SK-N-SH (cell line): ENCODE results near the gene DTX3. TPM values are rescaled to one million over a fixed set of nuclear protein-coding genes. Genes with fewer than 3 reads are reported as not detected.
A peak's percentile ranks its signal among the peaks of the same experiment; 100 is the strongest.

Experiments used
- CTCF ChIA-PET: fragments of 300-600, 350-600 bp; formaldehyde crosslinking; extraction: SDS; loops from one replicate; lab custom pipeline; 2021; lab: Yijun Ruan, JAX
- POLR2A ChIA-PET: fragments of 350-600 bp; sonication (Branson Sonifier 250); formaldehyde crosslinking; extraction: SDS; loops from one replicate; lab custom pipeline; 2020; ENCODE audit warnings: antibody characterized with exemption, inconsistent platforms; lab: Yijun Ruan, JAX
- DNase-seq: peaks from one replicate; pipeline ENCODE4 v3.0.0; 2012
- H2AFZ ChIP-seq: fragments of 200-600 bp; sonication (generic); 2 replicates; pipeline ENCODE4 v1.8.1; 2016; ENCODE audit warnings: antibody characterized with exemption, mild to moderate bottlenecking, low read depth
- H3F3A ChIP-seq: fragments of 200-600 bp; sonication (generic); replicated peaks from 2 replicates; pipeline ENCODE3; 2016; ENCODE audit warnings: antibody characterized with exemption, mild to moderate bottlenecking; ENCODE audit not compliant: insufficient read depth
- H3K27ac ChIP-seq, 2 experiments: fragments of 200-500 bp in 1 of 2; fragments of 200-600 bp in 1 of 2; sonication (Bioruptor generic) in 1 of 2; sonication (generic), shearing (Covaris generic) in 1 of 2; 2 replicates each; pipeline versions ENCODE4 v1.5.1 to v1.6.1; 2014 to 2016; ENCODE audit warnings: low read depth in 2 of 2, inconsistent platforms in 1 of 2, low read length in 1 of 2, mild to moderate bottlenecking in 1 of 2, mixed read lengths in 1 of 2
- H3K27me3 ChIP-seq: fragments of 200-600 bp; sonication (generic), shearing (Covaris generic); 2 replicates; pipeline ENCODE4 v1.6.1; 2016; ENCODE audit warnings: mixed run types; ENCODE audit not compliant: insufficient read depth
- H3K36me3 ChIP-seq, 2 experiments: fragments of 200-500 bp in 1 of 2; fragments of 200-600 bp in 1 of 2; sonication (Bioruptor generic) in 1 of 2; sonication (generic) in 1 of 2; replicated peaks in 1 of 2; 2 replicates each; pipeline versions ENCODE3 to v1.5.1; 2014 to 2016; ENCODE audit warnings: low read length in 1 of 2, mild to moderate bottlenecking in 1 of 2; ENCODE audit not compliant: insufficient read depth in 2 of 2, control insufficient read depth in 1 of 2
- H3K4me1 ChIP-seq, 2 experiments: fragments of 200-500 bp in 1 of 2; fragments of 200-600 bp in 1 of 2; sonication (Bioruptor generic) in 1 of 2; sonication (generic), shearing (Covaris generic) in 1 of 2; 2 replicates each; pipeline versions ENCODE4 v1.5.1 to v1.6.1; 2014 to 2016; ENCODE audit warnings: low read depth in 1 of 2, low read length in 1 of 2, mixed run types in 1 of 2; ENCODE audit not compliant: insufficient read depth in 2 of 2, control insufficient read depth in 1 of 2
- H3K4me2 ChIP-seq: fragments of 200-600 bp; sonication (generic), shearing (Covaris generic); 2 replicates; pipeline ENCODE4 v1.6.1; 2017; ENCODE audit warnings: mixed run types
- H3K4me3 ChIP-seq, 2 experiments: fragments of 200-500 bp in 1 of 2; fragments of 200-600 bp in 1 of 2; sonication (Bioruptor generic) in 1 of 2; sonication (generic), shearing (Covaris generic) in 1 of 2; 2 replicates each; pipeline versions ENCODE4 v1.5.1 to v1.8.1; 2014 to 2016; ENCODE audit warnings: low read depth in 2 of 2, inconsistent platforms in 1 of 2, low read length in 1 of 2, mild to moderate bottlenecking in 1 of 2, mixed read lengths in 1 of 2, moderate library complexity in 1 of 2
- H3K79me2 ChIP-seq: fragments of 200-600 bp; sonication (generic); 2 replicates; pipeline ENCODE4 v1.8.1; 2017; ENCODE audit warnings: mild to moderate bottlenecking; ENCODE audit not compliant: insufficient read depth
- H3K9ac ChIP-seq: fragments of 200-600 bp; sonication (generic); 2 replicates; pipeline ENCODE4 v1.6.1; 2017; ENCODE audit warnings: mixed run types
- H3K9me2 ChIP-seq: fragments of 200-600 bp; sonication (generic); 2 replicates; pipeline ENCODE4 v1.6.1; 2017; ENCODE audit warnings: mixed run types
- H3K9me3 ChIP-seq: fragments of 200-600 bp; sonication (generic); 2 replicates; pipeline ENCODE4 v1.6.1; 2017; ENCODE audit warnings: mixed run types, mild to moderate bottlenecking, moderate library complexity
- H4K20me1 ChIP-seq: fragments of 200-600 bp; sonication (generic); 2 replicates; pipeline ENCODE4 v1.6.1; 2017; ENCODE audit warnings: mild to moderate bottlenecking, mixed run types; ENCODE audit not compliant: insufficient read depth
- FOXM1 ChIP-seq: IDR thresholded peaks from 2 replicates; pipeline ENCODE4 v1.4.0; 2012; ENCODE audit warnings: low read depth, mild to moderate bottlenecking
- PBX3 ChIP-seq: IDR thresholded peaks from 2 replicates; pipeline ENCODE4; 2012
- REST ChIP-seq: IDR thresholded peaks from 2 replicates; pipeline ENCODE4 v1.6.1; 2012; ENCODE audit warnings: mild to moderate bottlenecking, low read depth, low read length, moderate library complexity
- SMC3 ChIP-seq: IDR thresholded peaks from 2 replicates; pipeline ENCODE4 v1.6.1; 2012; ENCODE audit warnings: low read depth, low read length, improper control_type of control experiment
- USF1 ChIP-seq: IDR thresholded peaks from 2 replicates; pipeline ENCODE4 v1.4.0; 2012; ENCODE audit warnings: low read depth, borderline replicate concordance
- WGBS: methylation state at CpG from one replicate; pipeline ENCODE4 v1.1.6; 2017; ENCODE audit warnings: low lambda C conversion rate; 5-methylcytosine and 5-hydroxymethylcytosine counted together
- polyA plus RNA-seq, 3 experiments: library from polyadenylated mRNA; depleted of rRNA; stranded (reverse); fragments of >200 nt; gene quantifications; 2 replicates each; pipeline ENCODE4 v1.2.3, GENCODE V29; 2012

DTX3 gene
- polyA plus RNA-seq, 1 of the 3 experiments (the other 2 are of a cell fraction): 61.2 TPM

- no peaks in the 10 kb centered on the region for H3K9me3 ChIP-seq
- ChIA-PET CTCF (interaction anchor here (0.7 to 7.4 kb wide), 6 partner anchors 8 to 162 kb away, joined by 3 to 90 read pairs (median 4); partner anchors contain the start of genes B4GALNT1 and PIP4K2C), POLR2A (interaction anchor here (0.6 to 1.7 kb wide), 5 partner anchors 9 to 94 kb away, joined by 3 to 4 read pairs (median 3); partner anchors contain the start of genes DDIT3, DTX3 and PIP4K2C)
- peaks cover 5 to 29% of the 10 kb centered on the region in 2 experiments; a peak in 2 of 4 replicates for H3K4me1 ChIP-seq
- H3K36me3 ChIP-seq: peaks cover 0 to 32% of the 10 kb centered on the region in 2 experiments
- whole genome bisulfite sequencing: 82% methylated on average over 14 of the region's 14 CpGs
- DNase-seq: peak; percentile 75
- H3K9ac ChIP-seq: no peak overlapping the region
- peaks cover 4% of the 10 kb centered on the region for H3F3A ChIP-seq
- H3K4me3 ChIP-seq: no peak overlapping the region
- no peak overlapping the region for H3K27ac ChIP-seq
- no peak overlapping the region for H2AFZ ChIP-seq
- H4K20me1 ChIP-seq: no peaks in the 10 kb centered on the region
- no peak overlapping the region for H3K4me2 ChIP-seq
- TF ChIP-seq PBX3: peak; percentile 75
- TF ChIP-seq USF1: peak; percentile 30; the same call in 1 of the 2 replicates
- no peak for TF ChIP-seq SMC3
- no peaks in the 10 kb centered on the region for H3K27me3 ChIP-seq
- no peaks in the 10 kb centered on the region for H3K9me2 ChIP-seq
- H3K79me2 ChIP-seq: no peaks in the 10 kb centered on the region
Observed at GRCh38 chr12:57614178-57614947, 9.7 kb downstream of the DTX3 start.

GRCh38 chr12:57614948-57615500, 10.4 kb downstream of the DTX3 start:
- WGBS: 83% methylated on average over 11 of the region's 11 CpGs
- no peak overlapping the region for H3K4me2 ChIP-seq
- H3K79me2 ChIP-seq: no peaks in the 10 kb centered on the region
- TF ChIP-seq REST (no peak), FOXM1 (no peak)
- TF ChIP-seq, all 33 proteins: peak for 0
- Histone ChIP-seq H3K4me3 (no peak overlapping the region), H3K4me1 (peaks cover 5 to 25% of the 10 kb centered on the region in 2 experiments; a peak in 2 of 4 replicates), H2AFZ (no peak overlapping the region), H3K9ac (no peak overlapping the region), H3K27ac (no peak overlapping the region), H4K20me1 (no peaks in the 10 kb centered on the region), H3K27me3 (no peaks in the 10 kb centered on the region), H3K9me3 (no peaks in the 10 kb centered on the region), H3F3A (peaks cover 4% of the 10 kb centered on the region), H3K36me3 (peaks cover 0 to 32% of the 10 kb centered on the region in 2 experiments), H3K9me2 (no peaks in the 10 kb centered on the region)
- CTCF ChIA-PET: interaction anchor here (1.2 to 7.4 kb wide), 4 partner anchors 18 to 163 kb away, joined by 4 to 90 read pairs (median 22); partner anchors contain the start of gene B4GALNT1
- no peak for DNase-seq
- POLR2A ChIA-PET: interaction anchor here (1.0 to 1.7 kb wide), 3 partner anchors 10 to 25 kb away, joined by 3 to 4 read pairs (median 3); partner anchors contain the start of genes DTX3 and PIP4K2C
